ENCODE results near the gene ATAD1. TPM values are rescaled to one million over a fixed set of nuclear protein-coding genes. Genes with fewer than 3 reads are reported as not detected.

The ATAD1 gene
- polyA plus RNA-seq, 3 donors, result 6.3 to 13.2 (median 10.2) TPM

- Histone ChIP-seq H3K4me2 (replicated peaks; ENCODE audit: extremely low read depth, low read length, poor library complexity, severe bottlenecking) (no peak overlapping the region), H3K4me1 (ENCODE audit: control insufficient read depth in 1 of 2, insufficient read depth in 2 of 2, low read length in 2 of 2) (peaks cover 19 to 21% of the 10 kb centered on the region in 2 donors), H3K9ac (ENCODE audit: insufficient read depth, low read length, poor library complexity, severe bottlenecking) (no peak overlapping the region), H3K27me3 (ENCODE audit: control insufficient read depth in 2 of 2, insufficient read depth in 2 of 2, low read length in 2 of 2) (no peaks in the 10 kb centered on the region), H3K36me3 (replicated peaks in 1 of 2; ENCODE audit: control insufficient read depth in 1 of 2, insufficient read depth in 2 of 2, low read length in 2 of 2) (peaks cover 12 to 30% of the 10 kb centered on the region in 2 donors), H3K9me3 (replicated peaks in 1 of 2; ENCODE audit: control insufficient read depth in 1 of 2, insufficient read depth in 1 of 2, low read length in 2 of 2) (no peaks in the 10 kb centered on the region), H3K79me2 (ENCODE audit: insufficient read depth, low read length) (no peaks in the 10 kb centered on the region), H3K27ac (ENCODE audit: low read depth in 1 of 2, low read length in 2 of 2) (no peak overlapping the region), H3K4me3 (replicated peaks in 1 of 3; ENCODE audit: low read depth in 2 of 3, low read length in 3 of 3) (no peak overlapping the region), H2AFZ (ENCODE audit: insufficient read depth, low read depth, low read length, poor library complexity, severe bottlenecking) (no peak overlapping the region), H4K20me1 (ENCODE audit: insufficient read depth, low read length) (no peaks in the 10 kb centered on the region)
- WGBS (ENCODE audit: insufficient coverage), result no CpG with 5 or more reads among the region's 1 CpG
- no peak for TF ChIP-seq CTCF (IDR thresholded peaks at IDR 0.05)
- H3K27me3 Mint-ChIP-seq (ENCODE audit: low read depth in 3 of 3), result no peaks in the 10 kb centered on the region
- no peak overlapping the region for H3K4me3 Mint-ChIP-seq
- peaks cover 35% of the 10 kb centered on the region for H3K4me1 Mint-ChIP-seq
- intact Hi-C loops (cut with micrococcal nuclease), result loop anchor here in 1 of 2 donors (5.0 kb wide), 1 partner anchor 100 kb away; the partner anchor contains the start of gene PAPSS2
- peaks cover 29 to 30% of the 10 kb centered on the region in 2 donors for H3K36me3 Mint-ChIP-seq
- no peak overlapping the region for H3K27ac Mint-ChIP-seq
- no peaks in the 10 kb centered on the region for H3K9me3 Mint-ChIP-seq
- no peak for DNase-seq
Measured at GRCh38 chr10:87757685-87758084, 60.3 kb downstream of the ATAD1 start.

- Histone ChIP-seq H3K79me2 (ENCODE audit: insufficient read depth, low read length) (no peaks in the 10 kb centered on the region), H4K20me1 (ENCODE audit: insufficient read depth, low read length) (no peaks in the 10 kb centered on the region), H3K27ac (ENCODE audit: low read depth in 1 of 2, low read length in 2 of 2) (no peak overlapping the region), H3K9me3 (replicated peaks in 1 of 2; ENCODE audit: control insufficient read depth in 1 of 2, insufficient read depth in 1 of 2, low read length in 2 of 2) (no peaks in the 10 kb centered on the region), H3K4me1 (ENCODE audit: control insufficient read depth in 1 of 2, insufficient read depth in 2 of 2, low read length in 2 of 2) (peaks cover under 1 to 4% of the 10 kb centered on the region in 2 donors), H3K4me3 (replicated peaks in 1 of 3; ENCODE audit: low read depth in 2 of 3, low read length in 3 of 3) (no peak overlapping the region), H2AFZ (ENCODE audit: insufficient read depth, low read depth, low read length, poor library complexity, severe bottlenecking) (no peak overlapping the region), H3K9ac (ENCODE audit: insufficient read depth, low read length, poor library complexity, severe bottlenecking) (no peak overlapping the region), H3K27me3 (ENCODE audit: control insufficient read depth in 2 of 2, insufficient read depth in 2 of 2, low read length in 2 of 2) (no peaks in the 10 kb centered on the region), H3K36me3 (replicated peaks in 1 of 2; ENCODE audit: control insufficient read depth in 1 of 2, insufficient read depth in 2 of 2, low read length in 2 of 2) (peaks cover 12 to 30% of the 10 kb centered on the region in 2 donors), H3K4me2 (replicated peaks; ENCODE audit: extremely low read depth, low read length, poor library complexity, severe bottlenecking) (no peak overlapping the region)
- no peak for TF ChIP-seq CTCF (IDR thresholded peaks at IDR 0.05)
- Mint-ChIP-seq H3K4me1 (peaks cover 12% of the 10 kb centered on the region), H3K27ac (no peak overlapping the region), H3K36me3 (peaks cover 29 to 30% of the 10 kb centered on the region in 2 donors), H3K4me3 (no peak overlapping the region), H3K27me3 (ENCODE audit: low read depth in 3 of 3) (no peaks in the 10 kb centered on the region), H3K9me3 (no peaks in the 10 kb centered on the region)
- WGBS (ENCODE audit: insufficient coverage), result 100% methylated on average over 2 of the region's 8 CpGs
- intact Hi-C loops (cut with micrococcal nuclease), result no loop called here
- DNase-seq, result no peak
Measured at GRCh38 chr10:87753995-87754866, 63.8 kb downstream of the ATAD1 start.

Data from CD14-positive monocyte (primary cell).